ENCODE results near the gene QRSL1. TPM values are rescaled to one million over a fixed set of nuclear protein-coding genes. Genes with fewer than 3 reads are reported as not detected.
"Not testable (repeated sequence)": the region's sequence is repeated elsewhere in the genome, so short reads cannot be mapped to it uniquely, and the experiment has no call there.

Gene QRSL1
- total RNA-seq, 1 donor from 2014 or later, result 19.8 TPM

DNA sequence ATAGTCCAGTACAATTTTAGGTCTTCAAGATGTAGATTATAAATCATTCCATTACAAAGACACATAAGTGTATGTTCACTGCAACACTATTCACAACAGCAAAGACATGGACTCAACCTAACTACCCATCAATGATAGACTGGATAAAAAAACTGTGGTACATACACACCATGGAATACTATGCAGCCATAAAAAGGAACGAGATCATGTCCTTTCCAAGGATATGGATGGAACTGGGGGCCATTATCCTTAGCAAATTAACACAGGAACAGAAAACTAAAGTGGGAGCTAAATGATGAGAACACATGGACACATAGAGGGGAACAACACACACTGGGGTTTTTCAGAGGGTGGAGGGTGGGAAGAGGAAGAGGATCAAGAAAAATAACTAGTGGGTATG is 6.3 kb upstream of the QRSL1 start:
- Mint-ChIP-seq H3K4me3 (no peak overlapping the region), H3K36me3 (peaks cover 28% of the 10 kb centered on the region), H3K27ac (no peak overlapping the region), H3K27me3 (no peaks in the 10 kb centered on the region), H3K9me3 (peaks cover 8% of the 10 kb centered on the region), H3K4me1 (ENCODE audit: unreplicated experiment) (peaks cover 21% of the 10 kb centered on the region)
- TF ChIP-seq, protein P1, sequence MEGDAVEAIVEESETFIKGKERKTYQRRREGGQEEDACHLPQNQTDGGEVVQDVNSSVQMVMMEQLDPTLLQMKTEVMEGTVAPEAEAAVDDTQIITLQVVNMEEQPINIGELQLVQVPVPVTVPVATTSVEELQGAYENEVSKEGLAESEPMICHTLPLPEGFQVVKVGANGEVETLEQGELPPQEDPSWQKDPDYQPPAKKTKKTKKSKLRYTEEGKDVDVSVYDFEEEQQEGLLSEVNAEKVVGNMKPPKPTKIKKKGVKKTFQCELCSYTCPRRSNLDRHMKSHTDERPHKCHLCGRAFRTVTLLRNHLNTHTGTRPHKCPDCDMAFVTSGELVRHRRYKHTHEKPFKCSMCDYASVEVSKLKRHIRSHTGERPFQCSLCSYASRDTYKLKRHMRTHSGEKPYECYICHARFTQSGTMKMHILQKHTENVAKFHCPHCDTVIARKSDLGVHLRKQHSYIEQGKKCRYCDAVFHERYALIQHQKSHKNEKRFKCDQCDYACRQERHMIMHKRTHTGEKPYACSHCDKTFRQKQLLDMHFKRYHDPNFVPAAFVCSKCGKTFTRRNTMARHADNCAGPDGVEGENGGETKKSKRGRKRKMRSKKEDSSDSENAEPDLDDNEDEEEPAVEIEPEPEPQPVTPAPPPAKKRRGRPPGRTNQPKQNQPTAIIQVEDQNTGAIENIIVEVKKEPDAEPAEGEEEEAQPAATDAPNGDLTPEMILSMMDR (conservative IDR thresholded peaks at IDR 0.05), result no peak
- no peak for DNase-seq (ENCODE audit: extremely low spot score, unreplicated experiment)

DNA sequence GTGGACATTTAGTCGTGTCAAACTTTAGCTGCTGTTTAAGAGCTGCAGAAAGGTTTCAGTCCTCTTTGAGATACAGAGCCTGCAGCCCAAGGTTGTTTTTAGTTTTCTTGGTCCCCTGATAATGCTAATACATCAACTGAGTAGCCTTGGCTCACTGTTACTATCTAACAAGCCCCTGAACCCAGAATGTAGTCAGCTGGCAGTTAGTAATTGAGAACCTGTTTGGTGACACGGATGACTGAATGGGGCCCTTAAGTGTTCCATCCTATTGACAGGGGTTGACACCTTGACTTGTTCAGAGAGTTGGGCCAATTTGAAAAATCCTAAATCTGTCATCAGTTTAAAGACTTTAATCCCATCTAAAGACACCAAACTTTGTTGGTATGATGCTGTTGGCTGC is 2.9 kb upstream of the QRSL1 start:
- no peaks in the 10 kb centered on the region for H3K27me3 Mint-ChIP-seq
- peak overlapping the region; percentile 51 for H3K4me3 Mint-ChIP-seq

DNA sequence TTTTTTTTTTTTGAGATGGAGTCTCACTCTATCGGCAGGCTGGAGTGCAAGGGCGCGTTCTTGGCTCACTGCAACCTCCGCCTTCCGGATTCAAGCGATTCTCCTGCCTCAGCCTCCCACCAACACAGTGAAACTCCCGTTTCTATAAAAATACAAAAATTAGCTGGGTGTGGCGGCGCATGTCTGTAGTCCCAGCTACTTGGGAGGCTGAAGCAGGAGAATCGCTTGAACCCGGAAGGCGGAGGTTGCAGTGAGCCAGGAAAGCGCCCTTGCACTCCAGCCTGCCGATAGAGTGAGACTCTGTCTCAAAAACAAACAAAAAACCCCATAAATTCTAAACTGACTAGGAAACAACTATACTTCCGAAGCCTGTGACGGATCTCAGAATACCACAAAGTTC is 1.6 kb upstream of the QRSL1 start:
- H3K27ac Mint-ChIP-seq; DNase-seq (ENCODE audit: extremely low spot score, unreplicated experiment); H3K36me3 Mint-ChIP-seq; H3K27me3 Mint-ChIP-seq; H3K9me3 Mint-ChIP-seq: not testable (repeated sequence)
- Mint-ChIP-seq H3K4me1 (ENCODE audit: unreplicated experiment) (peaks cover 17% of the 10 kb centered on the region), H3K4me3 (peak overlapping the region; percentile 98)

More for the DNA sequence above, 2.9 kb upstream of the QRSL1 start:
- peaks cover 17% of the 10 kb centered on the region for H3K4me1 Mint-ChIP-seq (ENCODE audit: unreplicated experiment)
- TF ChIP-seq, protein P1 (conservative IDR thresholded peaks at IDR 0.05), result no peak
- H3K27ac Mint-ChIP-seq, result peak overlapping the region; percentile 17
- H3K9me3 Mint-ChIP-seq, result peaks cover 8% of the 10 kb centered on the region
- H3K36me3 Mint-ChIP-seq, result peaks cover 13% of the 10 kb centered on the region
- no peak for DNase-seq (ENCODE audit: extremely low spot score, unreplicated experiment)

DNA sequence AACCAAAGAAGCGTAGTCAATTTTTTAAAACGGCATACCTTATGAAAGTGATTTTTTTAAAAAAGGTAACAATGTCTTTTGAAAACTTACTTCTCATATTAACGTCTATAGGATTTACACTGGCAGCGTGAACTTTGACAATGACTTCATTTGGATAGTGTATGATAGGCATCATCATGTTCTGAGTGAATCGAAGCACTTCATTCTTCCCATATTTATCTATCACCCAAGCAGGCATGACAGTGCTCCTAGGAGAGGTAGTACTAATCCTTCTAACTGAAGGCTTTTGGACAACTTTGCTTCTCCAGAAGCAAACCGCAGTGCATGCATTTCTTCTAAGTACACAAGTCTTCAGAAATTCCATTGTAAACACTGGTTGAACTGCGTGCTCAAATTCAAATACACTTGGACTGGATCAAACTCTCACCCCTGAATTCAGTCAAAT is 698 bp upstream of the QRSL1 start:
- Mint-ChIP-seq H3K27ac (peak overlapping the region; percentile 94), H3K9me3 (no peaks in the 10 kb centered on the region), H3K4me1 (ENCODE audit: unreplicated experiment) (peaks cover 17% of the 10 kb centered on the region), H3K4me3 (peak overlapping the region; percentile 98), H3K36me3 (peaks cover 4% of the 10 kb centered on the region), H3K27me3 (no peaks in the 10 kb centered on the region)
- DNase-seq (ENCODE audit: extremely low spot score, unreplicated experiment), result no peak
- TF ChIP-seq, protein P1 (conservative IDR thresholded peaks at IDR 0.05), result no peak

DNA sequence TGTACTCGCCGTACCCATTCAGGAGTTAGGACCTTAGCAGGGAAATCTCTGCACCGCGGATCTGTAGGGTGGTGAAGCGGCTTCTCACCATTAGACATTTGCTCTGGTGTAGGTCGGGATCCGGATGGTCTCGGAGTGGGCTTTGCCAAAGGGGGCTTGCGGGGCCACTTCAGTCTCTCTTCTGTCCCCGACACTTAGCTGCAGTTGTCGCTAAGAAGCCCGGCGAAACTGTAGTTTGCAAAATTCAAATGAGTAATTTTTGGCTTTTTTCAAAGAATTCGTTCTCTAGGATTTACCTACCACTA is 433 bp downstream of the QRSL1 start:
- peak overlapping the region; percentile 98 for H3K4me3 Mint-ChIP-seq
- H3K36me3 Mint-ChIP-seq, result peaks cover 11% of the 10 kb centered on the region
- H3K4me1 Mint-ChIP-seq (ENCODE audit: unreplicated experiment), result peaks cover 20% of the 10 kb centered on the region
- no peak for DNase-seq (ENCODE audit: extremely low spot score, unreplicated experiment)
- TF ChIP-seq, protein P1 (conservative IDR thresholded peaks at IDR 0.05), result no peak
- no peaks in the 10 kb centered on the region for H3K9me3 Mint-ChIP-seq
- peak overlapping the region; percentile 94 for H3K27ac Mint-ChIP-seq
- H3K27me3 Mint-ChIP-seq, result no peaks in the 10 kb centered on the region

DNA sequence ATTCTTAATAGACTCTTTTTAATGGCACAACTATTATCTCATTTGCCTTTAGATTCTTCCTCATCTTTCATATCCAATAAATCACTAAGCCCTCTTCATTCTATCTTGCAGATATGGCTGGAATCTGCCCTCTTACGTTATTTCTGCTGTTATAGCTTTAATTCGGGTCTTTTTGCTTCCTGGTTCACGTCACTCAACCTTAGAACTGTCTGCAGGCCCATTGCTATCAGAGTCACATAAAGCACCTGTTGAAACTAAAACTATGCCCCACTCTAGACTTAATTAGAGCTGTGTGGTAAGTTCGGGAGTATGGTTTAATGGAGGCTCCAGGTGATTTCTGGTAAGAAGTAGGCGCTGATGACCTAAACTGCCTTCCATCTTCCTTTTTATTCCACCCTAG is 988 bp downstream of the QRSL1 start:
- H3K36me3 Mint-ChIP-seq, result peaks cover 16% of the 10 kb centered on the region
- H3K27me3 Mint-ChIP-seq, result no peaks in the 10 kb centered on the region
- peak overlapping the region; percentile 94 for H3K27ac Mint-ChIP-seq
- peak overlapping the region; percentile 98 for H3K4me3 Mint-ChIP-seq
- no peaks in the 10 kb centered on the region for H3K9me3 Mint-ChIP-seq
- TF ChIP-seq, protein P1 (conservative IDR thresholded peaks at IDR 0.05), result no peak
- H3K4me1 Mint-ChIP-seq (ENCODE audit: unreplicated experiment), result peaks cover 20% of the 10 kb centered on the region
- DNase-seq (ENCODE audit: extremely low spot score, unreplicated experiment), result no peak
